Testis (tissue), 2 donors: ENCODE data around the gene RAB3B.

ENCODE experiments used
- POLR2A ChIP-seq: fragments of 450-650 bp; IDR thresholded peaks from one replicate; pipeline ENCODE4 v1.6.1; 2017; ENCODE audit warnings: antibody characterized with exemption, mild to moderate bottlenecking, moderate library complexity
- TF ChIP-seq, protein P1 (sequence below), 3 experiments: fragments of 450-650 bp in 2 of 3; fragments of 200-600 bp in 1 of 3; sonication (generic) in 1 of 3; IDR thresholded peaks; one replicate each; pipeline ENCODE4 v1.5.1; 2016 to 2019; ENCODE audit warnings: antibody characterized with exemption in 3 of 3, mild to moderate bottlenecking in 2 of 3, moderate library complexity in 1 of 3

DNA sequence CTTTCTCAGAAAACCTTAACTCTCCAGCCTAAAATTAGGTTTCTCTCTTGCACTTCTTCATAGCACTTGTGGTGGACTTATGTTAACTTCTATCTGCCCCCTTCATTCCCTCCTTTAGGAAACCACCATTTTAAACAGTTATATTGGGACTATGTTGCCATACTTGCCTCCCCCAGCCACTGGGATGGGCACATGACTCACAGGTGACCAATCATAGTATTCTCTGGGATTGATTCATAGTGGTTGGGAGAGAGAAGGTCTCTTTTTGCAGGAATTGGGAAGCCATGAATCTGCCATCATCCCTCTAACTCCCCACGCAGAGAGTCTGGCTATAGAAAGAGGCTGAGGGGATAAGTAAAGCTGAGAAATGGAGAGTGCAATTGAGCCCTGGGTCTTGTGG, 61.6 kb downstream of the RAB3B start:
- TF ChIP-seq, protein P1, sequence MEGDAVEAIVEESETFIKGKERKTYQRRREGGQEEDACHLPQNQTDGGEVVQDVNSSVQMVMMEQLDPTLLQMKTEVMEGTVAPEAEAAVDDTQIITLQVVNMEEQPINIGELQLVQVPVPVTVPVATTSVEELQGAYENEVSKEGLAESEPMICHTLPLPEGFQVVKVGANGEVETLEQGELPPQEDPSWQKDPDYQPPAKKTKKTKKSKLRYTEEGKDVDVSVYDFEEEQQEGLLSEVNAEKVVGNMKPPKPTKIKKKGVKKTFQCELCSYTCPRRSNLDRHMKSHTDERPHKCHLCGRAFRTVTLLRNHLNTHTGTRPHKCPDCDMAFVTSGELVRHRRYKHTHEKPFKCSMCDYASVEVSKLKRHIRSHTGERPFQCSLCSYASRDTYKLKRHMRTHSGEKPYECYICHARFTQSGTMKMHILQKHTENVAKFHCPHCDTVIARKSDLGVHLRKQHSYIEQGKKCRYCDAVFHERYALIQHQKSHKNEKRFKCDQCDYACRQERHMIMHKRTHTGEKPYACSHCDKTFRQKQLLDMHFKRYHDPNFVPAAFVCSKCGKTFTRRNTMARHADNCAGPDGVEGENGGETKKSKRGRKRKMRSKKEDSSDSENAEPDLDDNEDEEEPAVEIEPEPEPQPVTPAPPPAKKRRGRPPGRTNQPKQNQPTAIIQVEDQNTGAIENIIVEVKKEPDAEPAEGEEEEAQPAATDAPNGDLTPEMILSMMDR (IDR thresholded peaks at IDR 0.05): no peak
- TF ChIP-seq POLR2A: no peak
